RWPE1 (cell line): Measurements from ENCODE around the gene AMACR.

Experiments
- CTCF ChIA-PET: fragments of 350-600 bp; sonication (Branson Sonifier 250); formaldehyde crosslinking; extraction: SDS; loops from one replicate; lab custom pipeline; 2021; lab: Yijun Ruan, JAX
- POLR2A ChIA-PET: fragments of 400-600 bp; formaldehyde crosslinking; extraction: SDS; loops from one replicate; lab custom pipeline; 2020; ENCODE audit warnings: antibody characterized with exemption; ENCODE audit not compliant: low non-redundant PET; lab: Yijun Ruan, JAX
- DNase-seq: peaks from one replicate; pipeline ENCODE4 v3.0.0; 2012; ENCODE audit warnings: low spot score
- H3K27ac ChIP-seq: fragments of 450-650 bp; 2 replicates; pipeline ENCODE4 v1.5.1; 2017
- TF ChIP-seq, protein P1 (sequence below): fragments of 450-650 bp; conservative IDR thresholded peaks from 2 replicates; pipeline ENCODE4 v1.5.1; 2017; ENCODE audit warnings: low read depth, mild to moderate bottlenecking

Gene AMACR

DNA sequence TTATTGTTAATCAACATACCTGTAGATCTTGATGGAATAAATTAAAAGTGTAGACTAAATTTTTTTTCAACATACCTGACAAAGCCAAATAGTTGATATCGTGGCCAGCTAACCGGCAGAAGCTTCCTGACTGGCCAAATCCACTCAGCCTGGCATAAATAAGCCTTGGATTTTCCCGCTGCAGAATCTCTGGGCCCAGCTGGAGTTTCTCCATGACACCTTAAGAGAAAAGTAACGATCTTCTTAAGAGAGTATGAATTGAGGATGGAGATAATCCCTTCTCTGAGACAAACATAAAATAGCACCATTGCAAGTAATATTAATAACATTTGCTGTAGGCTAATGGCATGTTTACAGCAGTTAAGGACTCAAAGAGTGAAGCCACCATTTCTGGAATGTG, 2.2 kb downstream of the AMACR start:
- ChIA-PET POLR2A (no interaction called here), CTCF (interaction anchor here (0.9 kb wide), 1 partner anchor 8 kb away, joined by 3 read pairs; no protein-coding TSS in a partner anchor)
- no peak for DNase-seq
- TF ChIP-seq, protein P1, sequence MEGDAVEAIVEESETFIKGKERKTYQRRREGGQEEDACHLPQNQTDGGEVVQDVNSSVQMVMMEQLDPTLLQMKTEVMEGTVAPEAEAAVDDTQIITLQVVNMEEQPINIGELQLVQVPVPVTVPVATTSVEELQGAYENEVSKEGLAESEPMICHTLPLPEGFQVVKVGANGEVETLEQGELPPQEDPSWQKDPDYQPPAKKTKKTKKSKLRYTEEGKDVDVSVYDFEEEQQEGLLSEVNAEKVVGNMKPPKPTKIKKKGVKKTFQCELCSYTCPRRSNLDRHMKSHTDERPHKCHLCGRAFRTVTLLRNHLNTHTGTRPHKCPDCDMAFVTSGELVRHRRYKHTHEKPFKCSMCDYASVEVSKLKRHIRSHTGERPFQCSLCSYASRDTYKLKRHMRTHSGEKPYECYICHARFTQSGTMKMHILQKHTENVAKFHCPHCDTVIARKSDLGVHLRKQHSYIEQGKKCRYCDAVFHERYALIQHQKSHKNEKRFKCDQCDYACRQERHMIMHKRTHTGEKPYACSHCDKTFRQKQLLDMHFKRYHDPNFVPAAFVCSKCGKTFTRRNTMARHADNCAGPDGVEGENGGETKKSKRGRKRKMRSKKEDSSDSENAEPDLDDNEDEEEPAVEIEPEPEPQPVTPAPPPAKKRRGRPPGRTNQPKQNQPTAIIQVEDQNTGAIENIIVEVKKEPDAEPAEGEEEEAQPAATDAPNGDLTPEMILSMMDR: no peak
- H3K27ac ChIP-seq: no peak overlapping the region

DNA sequence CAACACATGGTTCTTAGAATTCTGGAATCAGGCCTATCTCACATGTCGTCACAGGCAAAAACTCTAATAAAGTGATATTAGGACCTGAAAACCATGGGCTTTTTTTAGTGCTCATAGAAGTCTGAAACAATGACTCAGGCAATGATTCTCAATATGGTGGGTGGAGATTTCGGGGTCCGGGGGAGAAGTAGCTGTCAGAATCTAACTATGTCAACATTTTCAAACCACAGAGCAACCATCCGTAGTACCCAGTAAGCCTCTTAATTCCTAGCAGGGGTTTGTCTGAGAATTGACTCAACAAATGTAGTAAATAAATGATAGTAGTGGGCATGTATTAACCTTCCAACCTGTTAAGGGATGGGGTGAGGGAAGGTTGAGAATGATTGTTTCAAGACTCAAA, 2.6 kb downstream of the AMACR start:
- ChIA-PET CTCF (interaction anchor here (0.7 to 0.9 kb wide), 2 partner anchors 8 to 998 kb away, joined by 3 read pairs; no protein-coding TSS in a partner anchor), POLR2A (no interaction called here)
- no peak for DNase-seq
- TF ChIP-seq, protein P1: no peak
- H3K27ac ChIP-seq: no peak overlapping the region

DNA sequence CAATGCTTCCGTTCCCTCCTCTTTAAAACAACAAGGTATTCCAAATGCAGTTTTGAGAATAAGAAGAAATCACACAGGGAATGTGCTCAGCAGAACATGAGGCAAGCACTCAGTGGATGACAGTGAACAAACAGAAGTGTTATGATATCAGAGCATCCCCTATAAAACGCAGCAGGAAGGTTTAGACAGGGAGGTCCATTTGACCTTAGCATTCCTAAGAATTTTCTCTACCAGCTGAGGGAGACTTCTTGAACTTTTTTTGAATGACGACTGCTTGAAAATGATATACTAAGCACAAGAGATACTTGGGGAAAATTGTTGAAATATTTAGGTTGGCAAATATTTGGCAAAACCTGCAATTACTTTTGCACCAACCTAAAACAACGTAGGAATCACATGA, 3.9 kb downstream of the AMACR start:
- no peak overlapping the region for H3K27ac ChIP-seq
- ChIA-PET POLR2A (no interaction called here), CTCF (no interaction called here)
- TF ChIP-seq, protein P1: no peak
- DNase-seq: no peak

DNA sequence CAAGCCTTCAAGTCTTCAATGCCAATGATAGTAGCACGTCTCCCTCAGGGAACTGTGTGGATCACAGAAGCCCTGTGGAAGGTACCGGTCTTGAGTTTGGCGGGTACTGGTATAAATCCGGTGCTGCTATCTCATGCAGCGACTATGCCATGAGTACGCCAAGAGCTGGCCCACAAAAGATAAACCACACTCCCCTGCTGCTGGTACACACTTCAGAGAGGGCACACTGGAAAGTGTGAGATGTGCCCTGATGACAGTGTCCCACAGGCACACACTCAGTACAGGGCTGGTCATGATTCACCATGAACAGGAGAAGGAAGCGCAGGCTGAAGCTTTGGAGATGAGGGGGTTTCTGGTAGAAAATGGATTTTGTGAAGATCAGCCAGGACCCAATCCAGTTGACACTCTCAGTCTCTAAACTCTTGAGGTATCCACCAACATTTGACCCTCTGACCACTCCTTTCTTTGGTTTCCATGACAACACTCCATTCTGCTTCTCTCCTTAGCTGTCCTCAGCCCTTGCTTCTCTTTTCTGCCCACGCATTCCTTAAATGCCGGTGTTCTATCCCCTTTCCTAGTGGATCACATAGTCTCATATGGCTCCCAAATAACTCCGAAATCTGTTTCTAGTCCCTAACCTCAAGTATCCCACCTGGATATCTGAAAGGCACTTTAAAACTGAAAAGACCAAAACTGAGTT, 5.1 kb downstream of the AMACR start:
- DNase-seq: no peak
- ChIA-PET CTCF (no interaction called here), POLR2A (no interaction called here)
- no peak overlapping the region for H3K27ac ChIP-seq
- TF ChIP-seq, protein P1: no peak

DNA sequence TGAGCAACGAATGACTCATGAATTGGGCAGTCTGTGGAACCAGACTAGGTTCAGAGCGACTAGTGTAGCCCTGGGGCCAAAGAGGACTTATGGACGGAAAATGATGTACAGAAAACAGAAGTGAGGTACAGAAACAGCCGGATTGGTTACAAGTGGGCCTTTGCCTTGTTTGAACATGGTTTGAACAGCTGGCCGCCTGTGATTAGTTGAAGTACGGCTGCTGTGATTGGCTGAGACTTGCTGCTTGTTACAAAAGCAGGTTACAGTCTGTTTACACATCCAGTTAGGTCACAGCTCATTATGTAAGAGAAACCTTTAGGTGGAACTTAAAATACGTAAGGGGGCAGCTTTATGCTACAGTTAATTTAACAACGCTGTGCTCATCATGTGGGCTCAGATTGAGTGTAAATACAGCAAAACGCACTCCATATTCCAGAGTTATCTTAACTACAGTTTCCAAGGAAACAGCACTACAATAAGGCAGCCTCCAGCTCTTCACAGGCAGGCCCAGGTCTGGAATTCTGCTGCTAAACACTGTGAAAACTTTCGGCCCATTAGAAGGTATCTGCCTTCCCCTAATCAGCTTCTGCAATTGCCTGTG, 6.5 kb downstream of the AMACR start:
- CTCF ChIA-PET: no interaction called here
- POLR2A ChIA-PET: no interaction called here
- DNase-seq: no peak
- TF ChIP-seq, protein P1: no peak
- no peak overlapping the region for H3K27ac ChIP-seq

DNA sequence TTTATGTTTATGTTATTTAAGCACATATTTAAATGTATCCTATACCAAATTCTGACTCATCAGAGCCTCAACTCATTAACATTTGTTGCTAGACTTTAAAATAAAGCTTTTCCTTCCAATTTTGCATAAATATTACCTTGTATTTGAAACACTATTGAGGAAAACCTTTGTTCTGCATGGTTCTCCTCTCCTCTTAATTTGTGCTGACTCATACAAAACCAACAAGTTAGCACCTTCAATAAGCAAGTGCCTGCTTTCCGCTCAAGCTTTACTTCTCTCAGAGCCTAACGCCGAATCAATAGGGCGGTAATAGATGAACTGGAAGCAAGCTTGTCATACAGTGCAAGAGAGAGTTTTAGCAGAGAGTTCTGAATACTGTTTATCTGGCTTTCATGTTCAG, 7.9 kb downstream of the AMACR start:
- H3K27ac ChIP-seq: no peak overlapping the region
- ChIA-PET POLR2A (no interaction called here), CTCF (interaction anchor here (0.6 kb wide), 1 partner anchor 1848 kb away, joined by 3 read pairs; no protein-coding TSS in a partner anchor)
- TF ChIP-seq, protein P1: no peak
- no peak for DNase-seq
